OCI-LY7 (cell line): Measurements from ENCODE around the gene KLHL1.

ENCODE experiments used
- CTCF ChIP-seq: fragments of 200-600 bp; sonication (generic); conservative IDR thresholded peaks from 2 replicates; pipeline ENCODE4 v1.5.1; 2014; ENCODE audit warnings: mild to moderate bottlenecking, antibody characterized with exemption, low read length, moderate library complexity, mixed read lengths
- EZH2phosphoT487 ChIP-seq: fragments of 200-600 bp; sonication (generic); IDR thresholded peaks from 2 replicates; pipeline ENCODE4 v1.6.1; 2018; ENCODE audit warnings: low read depth, borderline replicate concordance, mild to moderate bottlenecking, mixed run types, antibody characterized with exemption, low read length, moderate library complexity, mixed read lengths

DNA sequence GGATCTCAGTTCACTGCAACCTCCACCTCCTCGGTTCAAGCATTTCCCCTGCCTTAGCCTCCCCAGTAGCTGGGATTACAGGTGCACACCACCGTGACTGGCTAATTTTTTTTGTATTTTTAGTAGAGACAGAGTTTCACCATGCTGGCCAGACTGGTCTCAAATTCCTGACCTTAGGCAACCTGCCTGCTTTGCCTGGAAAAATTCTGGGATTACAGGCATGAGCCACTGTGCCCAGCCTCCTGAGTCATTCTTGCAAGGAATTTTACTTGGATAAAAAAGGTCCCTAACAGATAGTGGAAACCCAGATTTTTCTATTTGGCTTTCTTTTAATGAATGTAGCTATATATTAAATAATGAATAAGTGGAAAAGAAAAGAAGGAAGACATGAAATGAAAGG is 450.6 kb downstream of the KLHL1 start:
- TF ChIP-seq CTCF, result no peak
- TF ChIP-seq EZH2phosphoT487, result no peak
